HCT116 (cell line): ENCODE measurements around the gene TTR. TPM values are rescaled to one million over a fixed set of nuclear protein-coding genes. Genes with fewer than 3 reads are reported as not detected.
A peak's percentile ranks its signal among the peaks of the same experiment; 100 is the strongest.

ENCODE experiments used
- ATAC-seq: fragments of 200-7000 bp; cut with Tn5 transposase; 2 replicates; pipeline ENCODE4 v1.9.1; 2020; ENCODE audit warnings: mild to moderate bottlenecking, moderate library complexity
- BruUV-seq: library from RNA; stranded (reverse); fragments of 400-500 nt; replicated peaks from 2 replicates; lab custom pipeline; 2021; lab: Mats Ljungman, UMichigan
- CTCF ChIA-PET: fragments of 300-600 bp; sonication (Branson Sonifier 250); formaldehyde crosslinking; loops from one replicate; lab custom pipeline; 2021; ENCODE audit warnings: antibody characterized with exemption; lab: Charles Lee
- POLR2A ChIA-PET: fragments of 300-600, 350-600 bp; sonication (Branson Sonifier 250); formaldehyde crosslinking; loops from one replicate; lab custom pipeline; 2021; ENCODE audit warnings: antibody characterized with exemption; lab: Charles Lee
- RAD21 ChIA-PET, 2 experiments: fragments of 300-600 bp; sonication (Branson Sonifier 250); formaldehyde crosslinking; loops; one replicate each; lab custom pipeline; 2023; ENCODE audit warnings: low total read pairs in 2 of 2; ENCODE audit not compliant: uncharacterized antibody in 2 of 2, unreplicated experiment in 2 of 2, low non-redundant PET in 1 of 2; lab: Charles Lee
- DNase-seq: peaks from one replicate; pipeline ENCODE4 v3.0.0-alpha.2; 2010; ENCODE audit warnings: low read depth, low spot score
- H2AFZ ChIP-seq: fragments of 200-600 bp; shearing (Covaris generic), sonication (generic); 2 replicates; pipeline ENCODE4 v1.6.1; 2017; ENCODE audit warnings: low read depth, mixed run types, mixed read lengths, antibody characterized with exemption, low read length; ENCODE audit not compliant: poor library complexity, severe bottlenecking
- H3K27ac ChIP-seq: 2 replicates; pipeline ENCODE4 v1.5.1; 2012; ENCODE audit warnings: low read depth, low read length
- H3K27me3 ChIP-seq: fragments of 200-600 bp; sonication (generic); 2 replicates; pipeline ENCODE4 v1.6.1; 2016; ENCODE audit warnings: mixed run types, low read length, mixed read lengths; ENCODE audit not compliant: insufficient read depth
- H3K36me3 ChIP-seq, 2 experiments: fragments of 200-500 bp in 1 of 2; fragments of 200-600 bp in 1 of 2; sonication (Bioruptor generic) in 1 of 2; sonication (generic) in 1 of 2; 2 replicates each; pipeline versions ENCODE4 v1.5.1 to v1.6.1; 2014 to 2016; ENCODE audit warnings: low read length in 2 of 2, inconsistent platforms in 1 of 2, mixed read lengths in 1 of 2, mixed run types in 1 of 2; ENCODE audit not compliant: insufficient read depth in 2 of 2, control insufficient read depth in 1 of 2
- H3K4me1 ChIP-seq, 2 experiments: fragments of 200-600 bp in 1 of 2; sonication (generic) in 1 of 2; 2 replicates each; pipeline versions ENCODE4 v1.5.1 to v1.6.1; 2012 to 2017; ENCODE audit warnings: low read length in 2 of 2, inconsistent platforms in 1 of 2, mild to moderate bottlenecking in 1 of 2, mixed read lengths in 1 of 2, mixed run types in 1 of 2, moderate library complexity in 1 of 2; ENCODE audit not compliant: insufficient read depth in 2 of 2, control insufficient read depth in 1 of 2
- H3K4me2 ChIP-seq: fragments of 200-600 bp; sonication (generic); 2 replicates; pipeline ENCODE4 v1.6.1; 2017; ENCODE audit warnings: mixed run types, low read length, mixed read lengths
- H3K4me3 ChIP-seq, 2 experiments: fragments of 200-600 bp in 1 of 2; sonication (generic) in 1 of 2; replicated peaks in 1 of 2; 2 replicates each; pipeline ENCODE4 v1.5.1; 2011 to 2016; ENCODE audit warnings: low read length in 2 of 2, control low read depth in 1 of 2, low read depth in 1 of 2, mild to moderate bottlenecking in 1 of 2, mixed read lengths in 1 of 2, mixed run types in 1 of 2
- H3K79me2 ChIP-seq: fragments of 200-600 bp; sonication (generic); 2 replicates; pipeline ENCODE4 v1.6.1; 2017; ENCODE audit warnings: mild to moderate bottlenecking, mixed run types, low read length, moderate library complexity, mixed read lengths; ENCODE audit not compliant: insufficient read depth
- H3K9ac ChIP-seq: fragments of 200-600 bp; sonication (generic); 2 replicates; pipeline ENCODE4 v1.6.1; 2016; ENCODE audit warnings: low read length, mixed read lengths
- H3K9me2 ChIP-seq: fragments of 200-600 bp; sonication (generic), shearing (Covaris generic); 2 replicates; pipeline ENCODE4 v1.6.1; 2017; ENCODE audit warnings: mixed run types, mild to moderate bottlenecking, moderate library complexity; ENCODE audit not compliant: insufficient read depth
- H3K9me3 ChIP-seq, 2 experiments: fragments of 200-500 bp in 1 of 2; fragments of 200-600 bp in 1 of 2; sonication (Bioruptor generic) in 1 of 2; sonication (generic) in 1 of 2; 2 replicates each; pipeline ENCODE4 v1.6.1; 2014 to 2017; ENCODE audit warnings: low read length in 2 of 2, mixed read lengths in 2 of 2, inconsistent platforms in 1 of 2, low read depth in 1 of 2, mild to moderate bottlenecking in 1 of 2, mixed run types in 1 of 2, moderate library complexity in 1 of 2; ENCODE audit not compliant: control insufficient read depth in 1 of 2, insufficient read depth in 1 of 2
- H4K20me1 ChIP-seq: fragments of 200-600 bp; sonication (generic), shearing (Covaris generic); 2 replicates; pipeline ENCODE4 v1.6.1; 2017; ENCODE audit warnings: mixed run types, mild to moderate bottlenecking, moderate library complexity; ENCODE audit not compliant: insufficient read depth
- CEBPB ChIP-seq: IDR thresholded peaks from 2 replicates; pipeline ENCODE4 v1.6.1; 2012; ENCODE audit warnings: low read depth
- CTCF ChIP-seq, 3 experiments: fragments of 200-600 bp in 1 of 3; sonication (generic) in 1 of 3; IDR thresholded peaks in 2 of 3; conservative IDR thresholded peaks in 1 of 3; 2 replicates each; pipeline ENCODE4 v1.5.1; 2012 to 2017; ENCODE audit warnings: low read depth in 2 of 3, low read length in 2 of 3, antibody characterized with exemption in 1 of 3, borderline replicate concordance in 1 of 3, control low read depth in 1 of 3, mild to moderate bottlenecking in 1 of 3, mixed read lengths in 1 of 3, mixed run types in 1 of 3, moderate library complexity in 1 of 3; ENCODE audit not compliant: insufficient read depth in 1 of 3
- EZH2 ChIP-seq: fragments of 200-600 bp; sonication (generic); IDR thresholded peaks from 2 replicates; pipeline ENCODE4 v1.6.1; 2017; ENCODE audit warnings: antibody characterized with exemption, mixed run types
- JUND ChIP-seq: IDR thresholded peaks from 2 replicates; pipeline ENCODE4 v1.6.1; 2012
- MAX ChIP-seq: IDR thresholded peaks from 2 replicates; pipeline ENCODE4 v1.6.1; 2012
- POLR2AphosphoS5 ChIP-seq: IDR thresholded peaks from 2 replicates; pipeline ENCODE4 v1.6.1; 2011; ENCODE audit warnings: mild to moderate bottlenecking, low read depth, low read length, moderate library complexity
- REST ChIP-seq: IDR thresholded peaks from 2 replicates; pipeline ENCODE4 v1.6.1; 2012; ENCODE audit warnings: low read depth
- SRF ChIP-seq: IDR thresholded peaks from 2 replicates; pipeline ENCODE4 v1.6.1; 2012; ENCODE audit warnings: low read depth
- ZFX ChIP-seq: fragments of 450-650 bp; IDR thresholded peaks from 2 replicates; pipeline ENCODE4 v1.6.1; 2017
- intact Hi-C: fragments of 100-400 bp; cut with micrococcal nuclease; formaldehyde crosslinking; loops from 2 replicates; pipeline ENCODE4 v1.10.0; 2022
- total RNA-seq: library from RNA; stranded (reverse); gene quantifications from one replicate; pipeline ENCODE4 v1.2.1, GENCODE V29; 2021; ENCODE audit not compliant: unreplicated experiment

Gene TTR
- total RNA-seq, 1 experiment from 2014 or later = 1.2 TPM

GRCh38 chr18:31549416-31549815 lies 42.3 kb upstream of the TTR start:
- Histone ChIP-seq H3K9me2 (no peaks in the 10 kb centered on the region), H3K79me2 (no peaks in the 10 kb centered on the region), H3K4me2 (no peak overlapping the region), H3K9ac (no peak overlapping the region), H2AFZ (no peak overlapping the region), H3K27me3 (no peaks in the 10 kb centered on the region), H4K20me1 (no peaks in the 10 kb centered on the region), H3K9me3 (no peaks in the 10 kb centered on the region), H3K4me3 (no peak overlapping the region), H3K27ac (no peak overlapping the region), H3K36me3 (peaks cover 9 to 17% of the 10 kb centered on the region in 2 experiments; a peak in 3 of 4 replicates), H3K4me1 (no peaks in the 10 kb centered on the region)
- DNase-seq (no peak), ATAC-seq (peak; percentile 54; the same call in 1 of the 2 replicates)
- no TSS peak for BruUV-seq
- RAD21 ChIA-PET = interaction anchor here in 1 of 2 experiments (0.6 kb wide), 1 partner anchor 109 kb away, joined by 3 read pairs; no protein-coding TSS in a partner anchor
- TF ChIP-seq ZFX (no peak), MAX (no peak), JUND (no peak), SRF (peak; percentile 78), REST (no peak), CTCF (IDR thresholded peaks at IDR 0.05 in 2 of 3, conservative IDR thresholded peaks at IDR 0.05 in 1 of 3; ENCODE audit: borderline replicate concordance in 1 of 3, insufficient read depth in 1 of 3, low read depth in 2 of 3, low read length in 2 of 3) (no peak), EZH2 (no peak), CEBPB (no peak), POLR2AphosphoS5 (0 out of 2 replicates have a peak, but pooled peaks have one; percentile 11)
- POLR2A ChIA-PET = no interaction called here
- CTCF ChIA-PET = interaction anchor here (0.7 to 1.5 kb wide), 2 partner anchors 125 to 173 kb away, joined by 3 to 5 read pairs; no protein-coding TSS in a partner anchor
- intact Hi-C loops = no loop called here
